ENCODE results near the gene GNA15.

GNA15 gene

GRCh38 chr19:3098515-3099346 is 37.1 kb upstream of the GNA15 start:
- Histone ChIP-seq H3K4me1 (ENCODE audit: control insufficient read depth, insufficient read depth, low read length, poor library complexity, severe bottlenecking) (peaks cover 18% of the 10 kb centered on the region), H3K36me3 (ENCODE audit: control insufficient read depth, insufficient read depth, low read length) (no peaks in the 10 kb centered on the region), H3K4me3 (ENCODE audit: extremely low read depth, insufficient read depth, low read length, poor library complexity, severe bottlenecking) (no peak overlapping the region), H3K9me3 (ENCODE audit: control insufficient read depth, low read length) (no peaks in the 10 kb centered on the region), H3K27ac (ENCODE audit: low read depth, low read length, severe bottlenecking) (no peak overlapping the region)
- WGBS, 2 experiments (ENCODE audit: insufficient coverage in 2 of 2), result 94 to 95% methylated on average over 30 to 39 of the region's 40 CpGs

- H3K27ac ChIP-seq (ENCODE audit: low read depth, low read length, severe bottlenecking), result no peak overlapping the region
- WGBS, 2 experiments (ENCODE audit: insufficient coverage in 2 of 2), result 92 to 96% methylated on average over 29 of the region's 29 CpGs
- no peak overlapping the region for H3K4me3 ChIP-seq (ENCODE audit: extremely low read depth, insufficient read depth, low read length, poor library complexity, severe bottlenecking)
These were observed 36.3 kb upstream of the GNA15 start for GRCh38 chr19:3099347-3100145.

GRCh38 chr19:3100331-3100730 is 35.5 kb upstream of the GNA15 start:
- 86 to 88% methylated on average over 13 to 14 of the region's 14 CpGs for WGBS, 2 experiments (ENCODE audit: insufficient coverage in 2 of 2)
- H3K36me3 ChIP-seq (ENCODE audit: control insufficient read depth, insufficient read depth, low read length), result no peaks in the 10 kb centered on the region
- no peak overlapping the region for H3K4me3 ChIP-seq (ENCODE audit: extremely low read depth, insufficient read depth, low read length, poor library complexity, severe bottlenecking)
- peaks cover 18% of the 10 kb centered on the region for H3K4me1 ChIP-seq (ENCODE audit: control insufficient read depth, insufficient read depth, low read length, poor library complexity, severe bottlenecking)
- no peaks in the 10 kb centered on the region for H3K9me3 ChIP-seq (ENCODE audit: control insufficient read depth, low read length)
- no peak overlapping the region for H3K27ac ChIP-seq (ENCODE audit: low read depth, low read length, severe bottlenecking)

More at GRCh38 chr19:3099347-3100145, 36.3 kb upstream of the GNA15 start:
- peaks cover 18% of the 10 kb centered on the region for H3K4me1 ChIP-seq (ENCODE audit: control insufficient read depth, insufficient read depth, low read length, poor library complexity, severe bottlenecking)
- no peaks in the 10 kb centered on the region for H3K9me3 ChIP-seq (ENCODE audit: control insufficient read depth, low read length)
- H3K36me3 ChIP-seq (ENCODE audit: control insufficient read depth, insufficient read depth, low read length), result no peaks in the 10 kb centered on the region

- 91 to 96% methylated on average over 23 to 25 of the region's 34 CpGs for WGBS, 2 experiments (ENCODE audit: insufficient coverage in 2 of 2)
- Histone ChIP-seq H3K36me3 (ENCODE audit: control insufficient read depth, insufficient read depth, low read length) (no peaks in the 10 kb centered on the region), H3K27ac (ENCODE audit: low read depth, low read length, severe bottlenecking) (no peak overlapping the region), H3K4me3 (ENCODE audit: extremely low read depth, insufficient read depth, low read length, poor library complexity, severe bottlenecking) (no peak overlapping the region), H3K4me1 (ENCODE audit: control insufficient read depth, insufficient read depth, low read length, poor library complexity, severe bottlenecking) (peaks cover 18% of the 10 kb centered on the region), H3K9me3 (ENCODE audit: control insufficient read depth, low read length) (no peaks in the 10 kb centered on the region)
These were observed 34.8 kb upstream of the GNA15 start for GRCh38 chr19:3100747-3101730.

GRCh38 chr19:3102239-3103140 is 33.3 kb upstream of the GNA15 start:
- 90 to 96% methylated on average over 26 to 33 of the region's 34 CpGs for WGBS, 2 experiments (ENCODE audit: insufficient coverage in 2 of 2)
- H3K9me3 ChIP-seq (ENCODE audit: control insufficient read depth, low read length), result no peaks in the 10 kb centered on the region
- H3K4me3 ChIP-seq (ENCODE audit: extremely low read depth, insufficient read depth, low read length, poor library complexity, severe bottlenecking), result no peak overlapping the region
- peaks cover 15% of the 10 kb centered on the region for H3K4me1 ChIP-seq (ENCODE audit: control insufficient read depth, insufficient read depth, low read length, poor library complexity, severe bottlenecking)
- no peaks in the 10 kb centered on the region for H3K36me3 ChIP-seq (ENCODE audit: control insufficient read depth, insufficient read depth, low read length)
- H3K27ac ChIP-seq (ENCODE audit: low read depth, low read length, severe bottlenecking), result no peak overlapping the region

GRCh38 chr19:3104708-3104983 is 31.2 kb upstream of the GNA15 start:
- no peak overlapping the region for H3K4me3 ChIP-seq (ENCODE audit: extremely low read depth, insufficient read depth, low read length, poor library complexity, severe bottlenecking)
- H3K4me1 ChIP-seq (ENCODE audit: control insufficient read depth, insufficient read depth, low read length, poor library complexity, severe bottlenecking), result no peaks in the 10 kb centered on the region
- no peaks in the 10 kb centered on the region for H3K9me3 ChIP-seq (ENCODE audit: control insufficient read depth, low read length)
- 83 to 84% methylated on average over 8 of the region's 10 CpGs for whole genome bisulfite sequencing, 2 experiments (ENCODE audit: insufficient coverage in 2 of 2)
- no peaks in the 10 kb centered on the region for H3K36me3 ChIP-seq (ENCODE audit: control insufficient read depth, insufficient read depth, low read length)
- H3K27ac ChIP-seq (ENCODE audit: low read depth, low read length, severe bottlenecking), result no peak overlapping the region

GRCh38 chr19:3105641-3106508 is 30.0 kb upstream of the GNA15 start:
- Histone ChIP-seq H3K4me1 (ENCODE audit: control insufficient read depth, insufficient read depth, low read length, poor library complexity, severe bottlenecking) (no peaks in the 10 kb centered on the region), H3K36me3 (ENCODE audit: control insufficient read depth, insufficient read depth, low read length) (no peaks in the 10 kb centered on the region), H3K9me3 (ENCODE audit: control insufficient read depth, low read length) (no peaks in the 10 kb centered on the region), H3K4me3 (ENCODE audit: extremely low read depth, insufficient read depth, low read length, poor library complexity, severe bottlenecking) (no peak overlapping the region), H3K27ac (ENCODE audit: low read depth, low read length, severe bottlenecking) (no peak overlapping the region)
- WGBS, 2 experiments (ENCODE audit: insufficient coverage in 2 of 2), result 93 to 96% methylated on average over 32 to 33 of the region's 33 CpGs

- Histone ChIP-seq H3K9me3 (ENCODE audit: control insufficient read depth, low read length) (no peaks in the 10 kb centered on the region), H3K27ac (ENCODE audit: low read depth, low read length, severe bottlenecking) (no peak overlapping the region), H3K4me1 (ENCODE audit: control insufficient read depth, insufficient read depth, low read length, poor library complexity, severe bottlenecking) (no peaks in the 10 kb centered on the region), H3K36me3 (ENCODE audit: control insufficient read depth, insufficient read depth, low read length) (peaks cover 3% of the 10 kb centered on the region), H3K4me3 (ENCODE audit: extremely low read depth, insufficient read depth, low read length, poor library complexity, severe bottlenecking) (no peak overlapping the region)
- whole genome bisulfite sequencing, 2 experiments (ENCODE audit: insufficient coverage in 2 of 2), result 95% methylated on average over 12 to 14 of the region's 17 CpGs
These were observed 29.2 kb upstream of the GNA15 start for GRCh38 chr19:3106509-3107141.

GRCh38 chr19:3107658-3108057 is 28.2 kb upstream of the GNA15 start:
- Histone ChIP-seq H3K36me3 (ENCODE audit: control insufficient read depth, insufficient read depth, low read length) (peaks cover 5% of the 10 kb centered on the region), H3K4me3 (ENCODE audit: extremely low read depth, insufficient read depth, low read length, poor library complexity, severe bottlenecking) (no peak overlapping the region), H3K4me1 (ENCODE audit: control insufficient read depth, insufficient read depth, low read length, poor library complexity, severe bottlenecking) (no peaks in the 10 kb centered on the region), H3K9me3 (ENCODE audit: control insufficient read depth, low read length) (no peaks in the 10 kb centered on the region), H3K27ac (ENCODE audit: low read depth, low read length, severe bottlenecking) (no peak overlapping the region)
- WGBS, 2 experiments (ENCODE audit: insufficient coverage in 2 of 2), result 75% methylated on average over 1 of the region's 7 CpGs; no CpG with 5 or more reads in 1 of the 2 experiments
